GM12878 (cell line): ENCODE results near the gene HES2. TPM values are rescaled to one million over a fixed set of nuclear protein-coding genes. Genes with fewer than 3 reads are reported as not detected.

Experiments used
- ATAC-seq: fragments of 200-7000 bp; cut with Tn5 transposase; 3 replicates; pipeline ENCODE4 v1.9.1; 2020; ENCODE audit warnings: mild to moderate bottlenecking, moderate library complexity
- BruUV-seq: library from RNA; stranded (reverse); fragments of 400-500 nt; replicated peaks from 2 replicates; lab custom pipeline; 2021; lab: Mats Ljungman, UMichigan
- CTCF ChIA-PET: fragments of 300-600 bp; sonication (Branson Sonifier 250); formaldehyde crosslinking; extraction: SDS; loops from one replicate; lab custom pipeline; 2021; ENCODE audit warnings: inconsistent platforms; lab: Yijun Ruan, JAX
- POLR2A ChIA-PET: fragments of 350-600 bp; formaldehyde crosslinking; extraction: SDS; loops from one replicate; lab custom pipeline; 2021; ENCODE audit warnings: inconsistent platforms; lab: Charles Lee
- RAD21 ChIA-PET: fragments of 300-600 bp; sonication (Branson Sonifier 250); formaldehyde crosslinking; loops from one replicate; lab custom pipeline; 2023; ENCODE audit warnings: antibody characterized with exemption; ENCODE audit not compliant: unreplicated experiment; lab: Charles Lee
- SMC1A ChIA-PET: fragments of 300-600 bp; sonication (Branson Sonifier 250); formaldehyde crosslinking; loops from one replicate; lab custom pipeline; 2023; ENCODE audit not compliant: unreplicated experiment, uncharacterized antibody; lab: Charles Lee
- DNase-seq: peaks from one replicate; pipeline ENCODE4 v3.0.0-alpha.2; 2011; ENCODE audit warnings: low read depth, low spot score
- FAIRE-seq: peaks from 3 replicates; lab custom pipeline; 2011; peaks lifted over from hg19 to GRCh38; lab: Jason Lieb, UNC
- H2AFZ ChIP-seq: 2 replicates; pipeline ENCODE4 v1.6.0; 2011; ENCODE audit warnings: low read depth, low read length, control low read depth; ENCODE audit not compliant: control insufficient read depth
- H3K27ac ChIP-seq: 2 replicates; pipeline ENCODE4 v1.5.1; 2011; ENCODE audit warnings: control low read depth; ENCODE audit not compliant: control insufficient read depth, insufficient read depth
- H3K27me3 ChIP-seq, 2 experiments: replicated peaks in 1 of 2; 2 replicates each; pipeline versions ENCODE4 v1.6.0 to v1.6.1; 2011; ENCODE audit warnings: low read length in 1 of 2; ENCODE audit not compliant: control insufficient read depth in 2 of 2, insufficient read depth in 2 of 2
- H3K36me3 ChIP-seq, 2 experiments: 2 replicates each; pipeline ENCODE4 v1.5.1; 2011; ENCODE audit warnings: low read length in 1 of 2; ENCODE audit not compliant: control insufficient read depth in 2 of 2, insufficient read depth in 2 of 2
- H3K4me1 ChIP-seq: 2 replicates; pipeline ENCODE4 v1.6.1; 2011; ENCODE audit warnings: mild to moderate bottlenecking, low read length, moderate library complexity, mixed read lengths; ENCODE audit not compliant: control insufficient read depth, insufficient read depth
- H3K4me2 ChIP-seq: 2 replicates; pipeline ENCODE4 v1.6.0; 2011; ENCODE audit warnings: control low read depth; ENCODE audit not compliant: control insufficient read depth, insufficient read depth
- H3K4me3 ChIP-seq: fragments of 200-600 bp; sonication (generic); 2 replicates; pipeline ENCODE4 v1.5.1; 2016
- H3K79me2 ChIP-seq: 2 replicates; pipeline ENCODE4 v1.6.0; 2011; ENCODE audit warnings: low read length; ENCODE audit not compliant: control insufficient read depth, insufficient read depth
- H3K9ac ChIP-seq: 2 replicates; pipeline ENCODE4 v1.8.0; 2011; ENCODE audit warnings: low read length, control low read depth, mixed read lengths; ENCODE audit not compliant: control insufficient read depth, insufficient read depth
- H3K9me3 ChIP-seq: replicated peaks from 3 replicates; pipeline ENCODE4 v1.5.1; 2011; ENCODE audit warnings: mild to moderate bottlenecking, low read length; ENCODE audit not compliant: control insufficient read depth, insufficient read depth
- H4K20me1 ChIP-seq: 2 replicates; pipeline ENCODE4 v1.6.0; 2011; ENCODE audit not compliant: control insufficient read depth, insufficient read depth
- BRCA1 ChIP-seq: IDR thresholded peaks from 2 replicates; pipeline ENCODE4 v1.6.1; 2011; ENCODE audit warnings: low read depth, low read length, improper control_type of control experiment
- CBFB ChIP-seq: IDR thresholded peaks from 2 replicates; pipeline ENCODE4 v1.6.1; 2016; ENCODE audit warnings: antibody characterized with exemption, low read depth
- KLF5 ChIP-seq: fragments of 450-650 bp; IDR thresholded peaks from 2 replicates; pipeline ENCODE4 v1.6.1; 2014; ENCODE audit warnings: mild to moderate bottlenecking; ENCODE audit not compliant: partially characterized antibody
- MEF2A ChIP-seq: IDR thresholded peaks from 2 replicates; pipeline ENCODE4 v1.6.1; 2011; ENCODE audit warnings: low read depth, mild to moderate bottlenecking, low read length, moderate library complexity; ENCODE audit not compliant: insufficient read depth
- POLR2AphosphoS2 ChIP-seq: IDR thresholded peaks from 2 replicates; pipeline ENCODE4 v1.6.1; 2011; ENCODE audit warnings: low read depth, mild to moderate bottlenecking, low read length, improper control_type of control experiment, moderate library complexity
- POLR2AphosphoS5 ChIP-seq: IDR thresholded peaks from 2 replicates; pipeline ENCODE4 v1.6.1; 2011; ENCODE audit warnings: mild to moderate bottlenecking, low read length, inconsistent platforms
- SREBF1 ChIP-seq: IDR thresholded peaks from 2 replicates; pipeline ENCODE4 v1.6.1; 2012; ENCODE audit warnings: mild to moderate bottlenecking, low read length
- SUZ12 ChIP-seq: fragments of 200-600 bp; sonication (generic); IDR thresholded peaks from one replicate; pipeline ENCODE4 v1.6.1; 2018; ENCODE audit warnings: antibody characterized with exemption, mild to moderate bottlenecking; ENCODE audit not compliant: unreplicated experiment
- TAF1 ChIP-seq: IDR thresholded peaks from 2 replicates; pipeline ENCODE4 v1.6.1; 2011; ENCODE audit warnings: mild to moderate bottlenecking, low read depth, low read length, borderline replicate concordance
- TBL1XR1 ChIP-seq: IDR thresholded peaks from 2 replicates; pipeline ENCODE4 v1.6.1; 2012; ENCODE audit warnings: low read depth, low read length, improper control_type of control experiment
- TCF3 ChIP-seq: IDR thresholded peaks from 2 replicates; pipeline ENCODE4 v1.6.1; 2012; ENCODE audit warnings: low read depth, mild to moderate bottlenecking, low read length, borderline replicate concordance; ENCODE audit not compliant: insufficient read depth
- TCF7 ChIP-seq: IDR thresholded peaks from 2 replicates; pipeline ENCODE4 v1.6.1; 2014; ENCODE audit warnings: antibody characterized with exemption, borderline replicate concordance
- YY1 ChIP-seq: IDR thresholded peaks from 2 replicates; pipeline ENCODE4 v1.6.1; 2011; ENCODE audit warnings: low read depth, mild to moderate bottlenecking, low read length
- ZNF207 ChIP-seq: fragments of 450-650 bp; IDR thresholded peaks from 2 replicates; pipeline ENCODE4 v1.6.1; 2014; ENCODE audit warnings: antibody characterized with exemption, mild to moderate bottlenecking, borderline replicate concordance
- WGBS: methylation state at CpG from one replicate; pipeline ENCODE4 v1.1.6; 2016; ENCODE audit warnings: low lambda C conversion rate; ENCODE audit not compliant: insufficient replicate concordance, insufficient coverage; ENCODE audit errors: missing lambda C conversion rate; 5-methylcytosine and 5-hydroxymethylcytosine counted together
- in situ Hi-C: fragments of 300-500 bp; cut with MboI; formaldehyde crosslinking; loops from 9 replicates; pipeline ENCODE4 v1.14.3; 2018; ENCODE audit warnings: mixed read lengths
- intact Hi-C: fragments of 100-400 bp; cut with micrococcal nuclease; formaldehyde crosslinking; loops from one replicate; pipeline ENCODE4 v1.14.2; 2022; ENCODE audit not compliant: unreplicated experiment
- polyA plus RNA-seq, 11 experiments: library from polyadenylated mRNA; depleted of rRNA in 4 of 11; unstranded in 6 of 11; stranded (reverse) in 5 of 11; fragments of >200 nt; fragmentation: Nextera tagmentation in 4 of 11; fragmentation: Illumina TruSeq in 1 of 11; extraction: Ambion mirVana in 4 of 11; extraction: Trizol in 1 of 11; gene quantifications; 1 replicate in 1 of 11; 2 replicates in 10 of 11; pipeline versions ENCODE4 v1.2.1 to v1.2.3, GENCODE V29; 2011 to 2016; ENCODE audit warnings: inconsistent platforms in 2 of 11, missing spikeins in 2 of 11, low read depth in 1 of 11
- total RNA-seq, 4 experiments: library from RNA; depleted of rRNA in 3 of 4; stranded (reverse); fragments of >200 nt in 3 of 4; fragmentation: Illumina TruSeq in 1 of 4; extraction: Trizol in 1 of 4; gene quantifications; 2 replicates each; pipeline versions ENCODE4 v1.2.1 to v1.2.3, GENCODE V29; 2013 to 2021
- TF ChIP-seq, protein P1 (sequence below), 3 experiments: IDR thresholded peaks in 2 of 3; conservative IDR thresholded peaks in 1 of 3; 2 replicates each; pipeline ENCODE4 v1.5.1; 2011; ENCODE audit warnings: low read depth in 3 of 3, low read length in 3 of 3, mild to moderate bottlenecking in 3 of 3, control low read depth in 2 of 3, moderate library complexity in 2 of 3, inconsistent platforms in 1 of 3, mixed read lengths in 1 of 3; ENCODE audit not compliant: control insufficient read depth in 2 of 3, insufficient read depth in 1 of 3; ENCODE audit errors: extremely low read depth in 1 of 3

Gene HES2
- total and polyA plus RNA-seq, 10 of the 15 experiments (the other 5 are each of a cell fraction or from before 2014, with no cell fraction given) = 0.13 to 2.0 (median 0.26) TPM

DNA sequence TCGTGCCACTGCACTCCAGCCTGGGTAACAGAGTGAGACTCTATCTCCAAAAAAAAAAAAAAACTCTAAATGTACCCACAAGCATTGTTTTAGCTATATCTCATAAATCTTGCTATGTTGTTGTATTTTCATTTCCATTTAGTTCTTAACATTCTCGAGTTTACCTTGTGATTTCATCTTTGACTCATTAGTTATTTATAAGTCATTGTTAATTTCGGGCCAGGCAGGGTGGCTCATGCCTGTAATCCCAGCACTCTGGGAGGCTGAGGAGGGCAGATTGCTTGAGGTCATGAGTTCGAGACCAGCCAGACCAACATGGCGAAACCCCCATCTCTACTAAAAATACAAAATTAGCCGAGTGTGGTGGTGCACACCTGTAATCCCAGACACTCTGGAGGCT, 11.7 kb downstream of the HES2 start:
- Histone ChIP-seq H3K27me3 (no peaks in the 10 kb centered on the region), H3K4me3 (no peak overlapping the region), H3K9ac (no peak overlapping the region), H3K79me2 (no peaks in the 10 kb centered on the region), H3K9me3 (no peaks in the 10 kb centered on the region), H3K36me3 (no peaks in the 10 kb centered on the region), H3K27ac (no peak overlapping the region), H3K4me1 (no peaks in the 10 kb centered on the region), H4K20me1 (no peaks in the 10 kb centered on the region), H2AFZ (no peak overlapping the region), H3K4me2 (no peak overlapping the region)
- no TSS peak for BruUV-seq
- SMC1A ChIA-PET = interaction anchor here (1.1 to 1.6 kb wide), 2 partner anchors 45 to 50 kb away, joined by 3 to 4 read pairs; no protein-coding TSS in a partner anchor
- TF ChIP-seq CBFB (no peak), POLR2AphosphoS5 (no peak)
- in situ Hi-C loops = no loop called here
- no peak for FAIRE-seq
- RAD21 ChIA-PET = interaction anchor here (0.7 to 1.4 kb wide), 4 partner anchors 29 to 161 kb away, joined by 3 read pairs; no protein-coding TSS in a partner anchor
- CTCF ChIA-PET = interaction anchor here (0.6 to 21.2 kb wide), 6 partner anchors 14 to 161 kb away, joined by 3 to 276 read pairs (median 10); partner anchors contain the start of gene ACOT7
- no peak for DNase-seq
- WGBS = 45% methylated on average over 6 of the region's 6 CpGs
- no peak for ATAC-seq
- intact Hi-C loops = no loop called here
- POLR2A ChIA-PET = interaction anchor here (1.3 to 1.4 kb wide), 2 partner anchors 14 to 38 kb away, joined by 3 read pairs; no protein-coding TSS in a partner anchor

DNA sequence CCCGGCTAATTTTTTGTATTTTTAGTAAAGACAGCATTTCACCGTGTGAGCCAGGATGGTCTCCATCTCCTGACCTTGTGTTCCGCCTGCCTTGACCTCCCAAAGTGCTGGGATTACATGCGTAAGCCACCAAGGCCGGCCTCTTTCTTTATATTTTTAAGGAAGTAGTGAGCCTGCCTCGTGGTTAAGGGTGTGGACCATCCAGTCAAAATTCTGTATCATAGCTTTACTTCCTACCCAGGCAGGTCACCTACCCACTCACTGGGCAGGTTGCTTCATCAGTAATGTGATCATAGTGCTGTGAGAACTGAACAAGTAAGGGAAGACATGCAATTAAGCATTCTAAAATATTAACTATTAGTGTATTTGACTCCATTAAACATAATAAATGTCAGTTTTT, 18.0 kb downstream of the HES2 start:
- H3K4me2 ChIP-seq = no peak overlapping the region
- in situ Hi-C loops = loop anchor here (5.0 kb wide), 2 partner anchors 54 to 149 kb away; no protein-coding TSS in a partner anchor
- no peaks in the 10 kb centered on the region for H3K79me2 ChIP-seq
- no peak overlapping the region for H2AFZ ChIP-seq
- no TSS peak for BruUV-seq
- ChIA-PET POLR2A (interaction anchor here (0.7 to 1.0 kb wide), 3 partner anchors 43 to 419 kb away, joined by 3 to 4 read pairs (median 4); no protein-coding TSS in a partner anchor), RAD21 (interaction anchor here (1.1 to 3.3 kb wide), 4 partner anchors 38 to 154 kb away, joined by 3 to 15 read pairs (median 6); no protein-coding TSS in a partner anchor), CTCF (interaction anchor here (0.9 to 21.2 kb wide), 10 partner anchors 10 to 168 kb away, joined by 3 to 276 read pairs (median 4); no protein-coding TSS in a partner anchor), SMC1A (interaction anchor here (0.6 to 2.0 kb wide), 5 partner anchors 34 to 153 kb away, joined by 3 to 12 read pairs (median 4); no protein-coding TSS in a partner anchor)
- H3K9me3 ChIP-seq = no peaks in the 10 kb centered on the region
- intact Hi-C loops = no loop called here
- H4K20me1 ChIP-seq = no peaks in the 10 kb centered on the region
- H3K27ac ChIP-seq = no peak overlapping the region
- H3K4me1 ChIP-seq = no peaks in the 10 kb centered on the region
- 40% methylated on average over 6 of the region's 6 CpGs for WGBS
- DNase-seq = no peak
- H3K36me3 ChIP-seq = no peaks in the 10 kb centered on the region
- H3K4me3 ChIP-seq = no peak overlapping the region
- FAIRE-seq = no peak
- no peaks in the 10 kb centered on the region for H3K27me3 ChIP-seq
- H3K9ac ChIP-seq = no peak overlapping the region
- no peak for ATAC-seq
- TF ChIP-seq TCF3 (no peak), TCF7 (no peak), TBL1XR1 (no peak), YY1 (no peak), ZNF207 (no peak), POLR2AphosphoS2 (no peak), KLF5 (no peak), MEF2A (no peak), SREBF1 (no peak), BRCA1 (no peak), SUZ12 (no peak), TAF1 (no peak)
- TF ChIP-seq, protein P1, sequence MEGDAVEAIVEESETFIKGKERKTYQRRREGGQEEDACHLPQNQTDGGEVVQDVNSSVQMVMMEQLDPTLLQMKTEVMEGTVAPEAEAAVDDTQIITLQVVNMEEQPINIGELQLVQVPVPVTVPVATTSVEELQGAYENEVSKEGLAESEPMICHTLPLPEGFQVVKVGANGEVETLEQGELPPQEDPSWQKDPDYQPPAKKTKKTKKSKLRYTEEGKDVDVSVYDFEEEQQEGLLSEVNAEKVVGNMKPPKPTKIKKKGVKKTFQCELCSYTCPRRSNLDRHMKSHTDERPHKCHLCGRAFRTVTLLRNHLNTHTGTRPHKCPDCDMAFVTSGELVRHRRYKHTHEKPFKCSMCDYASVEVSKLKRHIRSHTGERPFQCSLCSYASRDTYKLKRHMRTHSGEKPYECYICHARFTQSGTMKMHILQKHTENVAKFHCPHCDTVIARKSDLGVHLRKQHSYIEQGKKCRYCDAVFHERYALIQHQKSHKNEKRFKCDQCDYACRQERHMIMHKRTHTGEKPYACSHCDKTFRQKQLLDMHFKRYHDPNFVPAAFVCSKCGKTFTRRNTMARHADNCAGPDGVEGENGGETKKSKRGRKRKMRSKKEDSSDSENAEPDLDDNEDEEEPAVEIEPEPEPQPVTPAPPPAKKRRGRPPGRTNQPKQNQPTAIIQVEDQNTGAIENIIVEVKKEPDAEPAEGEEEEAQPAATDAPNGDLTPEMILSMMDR (IDR thresholded peaks at IDR 0.05 in 2 of 3, conservative IDR thresholded peaks at IDR 0.05 in 1 of 3; ENCODE audit: control insufficient read depth in 2 of 3, extremely low read depth in 1 of 3, insufficient read depth in 1 of 3, low read depth in 3 of 3, low read length in 3 of 3) = no peak
